Measurements from ENCODE around the gene INPP5D. TPM values are rescaled to one million over a fixed set of nuclear protein-coding genes. Genes with fewer than 3 reads are reported as not detected.

INPP5D gene
- polyA plus RNA-seq, 1 of the 3 experiments (the other 2 are of a cell fraction) = 1.3 TPM

GRCh38 chr2:233133239-233133638 lies 73.1 kb downstream of the INPP5D start:
- DNase-seq = no peak
- no peaks in the 10 kb centered on the region for H3K9me3 ChIP-seq
- no peak overlapping the region for H3K27ac ChIP-seq (ENCODE audit: low read depth in 2 of 2, low read length in 1 of 2)
- no peak overlapping the region for H3K9ac ChIP-seq
- H3F3A ChIP-seq (replicated peaks; ENCODE audit: insufficient read depth) = no peaks in the 10 kb centered on the region
- H3K36me3 ChIP-seq (replicated peaks in 1 of 2; ENCODE audit: control insufficient read depth in 1 of 2, insufficient read depth in 2 of 2, low read length in 1 of 2) = no peaks in the 10 kb centered on the region
- peaks cover 4% of the 10 kb centered on the region; the same call in 1 of the 2 replicates for H3K27me3 ChIP-seq (ENCODE audit: insufficient read depth)
- POLR2A ChIA-PET = no interaction called here
- no peaks in the 10 kb centered on the region; a peak in 1 of 4 replicates for H3K4me1 ChIP-seq (ENCODE audit: control insufficient read depth in 1 of 2, insufficient read depth in 2 of 2, low read depth in 1 of 2, low read length in 1 of 2)
- 86% methylated on average over 1 of the region's 1 CpG for WGBS (ENCODE audit: low lambda C conversion rate)
- no peaks in the 10 kb centered on the region for H3K9me2 ChIP-seq
- H2AFZ ChIP-seq (ENCODE audit: low read depth) = no peak overlapping the region
- no peak overlapping the region for H3K4me2 ChIP-seq
- H3K79me2 ChIP-seq (ENCODE audit: insufficient read depth) = no peaks in the 10 kb centered on the region
- no peak for TF ChIP-seq ZBTB33 (IDR thresholded peaks at IDR 0.05; ENCODE audit: borderline replicate concordance, low read depth)
- H4K20me1 ChIP-seq (ENCODE audit: insufficient read depth) = no peaks in the 10 kb centered on the region
- no peak overlapping the region for H3K4me3 ChIP-seq (ENCODE audit: low read depth in 2 of 2, low read length in 1 of 2)
- CTCF ChIA-PET = interaction anchor here (1.0 kb wide), 1 partner anchor 10 kb away, joined by 3 read pairs; no protein-coding TSS in a partner anchor

- Histone ChIP-seq H3K4me2 (no peak overlapping the region), H3K27me3 (ENCODE audit: insufficient read depth) (peaks cover 4% of the 10 kb centered on the region; the same call in 1 of the 2 replicates), H3K9me2 (no peaks in the 10 kb centered on the region), H2AFZ (ENCODE audit: low read depth) (no peak overlapping the region), H3K4me3 (ENCODE audit: low read depth in 2 of 2, low read length in 1 of 2) (no peak overlapping the region), H3K9ac (no peak overlapping the region), H3F3A (replicated peaks; ENCODE audit: insufficient read depth) (no peaks in the 10 kb centered on the region), H3K4me1 (ENCODE audit: control insufficient read depth in 1 of 2, insufficient read depth in 2 of 2, low read depth in 1 of 2, low read length in 1 of 2) (no peaks in the 10 kb centered on the region), H4K20me1 (ENCODE audit: insufficient read depth) (no peaks in the 10 kb centered on the region), H3K27ac (ENCODE audit: low read depth in 2 of 2, low read length in 1 of 2) (no peak overlapping the region), H3K9me3 (no peaks in the 10 kb centered on the region), H3K36me3 (replicated peaks in 1 of 2; ENCODE audit: control insufficient read depth in 1 of 2, insufficient read depth in 2 of 2, low read length in 1 of 2) (no peaks in the 10 kb centered on the region), H3K79me2 (ENCODE audit: insufficient read depth) (no peaks in the 10 kb centered on the region)
- ChIA-PET CTCF (no interaction called here), POLR2A (no interaction called here)
- no peak for TF ChIP-seq RXRA (IDR thresholded peaks at IDR 0.05; ENCODE audit: borderline replicate concordance, low read depth)
- no peak for TF ChIP-seq RAD21 (IDR thresholded peaks at IDR 0.05; ENCODE audit: low read length)
- no peak for TF ChIP-seq MXI1 (IDR thresholded peaks at IDR 0.05; ENCODE audit: low read depth, low read length)
- 23% methylated on average over 1 of the region's 1 CpG for WGBS (ENCODE audit: low lambda C conversion rate)
- no peak for DNase-seq
Measured at GRCh38 chr2:233135421-233135820, 75.3 kb downstream of the INPP5D start.

GRCh38 chr2:233137040-233137439 lies 76.9 kb downstream of the INPP5D start:
- TF ChIP-seq FOSL2 (IDR thresholded peaks at IDR 0.05; ENCODE audit: borderline replicate concordance, low read depth) (no peak), RFX5 (IDR thresholded peaks at IDR 0.05; ENCODE audit: low read length) (no peak), USF2 (IDR thresholded peaks at IDR 0.05; ENCODE audit: borderline replicate concordance, low read depth, low read length) (no peak), RXRA (IDR thresholded peaks at IDR 0.05; ENCODE audit: borderline replicate concordance, low read depth) (no peak), MEF2A (IDR thresholded peaks at IDR 0.05; ENCODE audit: borderline replicate concordance, low read depth) (no peak)
- 24% methylated on average over 2 of the region's 2 CpGs for WGBS (ENCODE audit: low lambda C conversion rate)
- Histone ChIP-seq H3K27ac (ENCODE audit: low read depth in 2 of 2, low read length in 1 of 2) (no peak overlapping the region), H2AFZ (ENCODE audit: low read depth) (no peak overlapping the region), H3K9ac (no peak overlapping the region), H3K79me2 (ENCODE audit: insufficient read depth) (no peaks in the 10 kb centered on the region), H3K4me2 (no peak overlapping the region), H3K4me3 (ENCODE audit: low read depth in 2 of 2, low read length in 1 of 2) (no peak overlapping the region), H3F3A (replicated peaks; ENCODE audit: insufficient read depth) (no peaks in the 10 kb centered on the region), H3K27me3 (ENCODE audit: insufficient read depth) (no peaks in the 10 kb centered on the region), H3K36me3 (replicated peaks in 1 of 2; ENCODE audit: control insufficient read depth in 1 of 2, insufficient read depth in 2 of 2, low read length in 1 of 2) (no peaks in the 10 kb centered on the region), H3K9me3 (no peaks in the 10 kb centered on the region), H4K20me1 (ENCODE audit: insufficient read depth) (no peaks in the 10 kb centered on the region), H3K4me1 (ENCODE audit: control insufficient read depth in 1 of 2, insufficient read depth in 2 of 2, low read depth in 1 of 2, low read length in 1 of 2) (no peaks in the 10 kb centered on the region), H3K9me2 (no peaks in the 10 kb centered on the region)
- ChIA-PET CTCF (no interaction called here), POLR2A (no interaction called here)
- no peak for DNase-seq
